Ectodermal cell (in vitro differentiated cells): Measurements from ENCODE around the gene FAM234A.
A peak's percentile ranks its signal among the peaks of the same experiment; 100 is the strongest.

Source experiments
- H3K27ac ChIP-seq: 2 replicates; pipeline ENCODE4 v1.7.0; 2013; ENCODE audit warnings: mild to moderate bottlenecking, low read depth, low read length; ENCODE audit not compliant: insufficient read depth, poor library complexity, severe bottlenecking
- H3K27me3 ChIP-seq: 2 replicates; pipeline ENCODE4 v1.7.0; 2013; ENCODE audit warnings: mild to moderate bottlenecking, low read length; ENCODE audit not compliant: insufficient read depth, control insufficient read depth, poor library complexity, severe bottlenecking
- H3K36me3 ChIP-seq: one replicate; pipeline ENCODE4 v1.7.0; 2013; ENCODE audit warnings: low read length; ENCODE audit not compliant: control insufficient read depth, insufficient read depth
- H3K4me1 ChIP-seq: one replicate; pipeline ENCODE4 v1.7.0; 2013; ENCODE audit warnings: low read length; ENCODE audit not compliant: control insufficient read depth, insufficient read depth
- H3K4me3 ChIP-seq: 2 replicates; pipeline ENCODE4 v1.7.0; 2013; ENCODE audit warnings: low read depth, low read length, control low read depth; ENCODE audit not compliant: insufficient read depth
- H3K9me3 ChIP-seq: 2 replicates; pipeline ENCODE4 v1.7.0; 2013; ENCODE audit warnings: mild to moderate bottlenecking, low read length, moderate library complexity; ENCODE audit not compliant: control insufficient read depth
- WGBS, 2 experiments: methylation state at CpG; one replicate each; pipeline ENCODE4 v1.1.7; 2013; ENCODE audit warnings: missing lambda C conversion rate in 2 of 2; 5-methylcytosine and 5-hydroxymethylcytosine counted together

FAM234A gene

DNA sequence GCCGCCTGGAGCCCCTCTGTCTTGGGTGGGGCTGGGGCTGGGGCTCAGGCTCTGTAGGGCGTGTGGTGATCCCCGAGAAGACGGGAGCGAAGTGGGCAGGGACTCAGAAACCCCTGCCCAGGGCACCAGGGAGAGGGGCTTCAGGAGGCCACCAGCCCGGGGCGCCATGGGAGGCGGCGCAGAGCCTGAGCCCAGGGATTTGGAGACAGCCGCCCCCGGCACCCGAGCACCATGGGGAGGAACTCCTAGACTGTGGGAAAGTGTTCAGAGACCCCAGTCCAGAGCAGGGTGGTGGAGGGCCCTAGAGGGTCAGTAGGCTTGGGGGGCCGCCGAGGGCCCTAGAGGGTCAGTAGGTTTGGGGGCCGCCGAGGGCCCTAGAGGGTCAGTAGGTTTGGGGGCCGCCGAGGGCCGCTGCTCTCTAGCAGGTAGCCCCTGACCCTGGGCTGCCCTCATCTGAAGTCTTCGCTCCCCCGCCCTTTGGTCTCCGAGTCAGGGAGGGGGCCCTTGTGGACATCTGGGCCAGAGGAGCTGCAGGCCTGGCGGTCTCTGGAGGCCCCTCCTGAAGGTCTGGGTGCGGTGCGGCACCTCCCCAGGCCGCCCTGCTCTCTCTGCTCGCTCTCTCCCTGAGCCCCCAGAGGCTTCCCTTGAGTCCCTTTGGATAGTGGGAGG, 46.5 kb downstream of the FAM234A start:
- WGBS, 2 experiments = 67 to 68% methylated on average over 27 of the region's 27 CpGs
- peaks cover 7% of the 10 kb centered on the region for H3K4me1 ChIP-seq
- no peaks in the 10 kb centered on the region for H3K36me3 ChIP-seq
- peaks cover 49% of the 10 kb centered on the region for H3K27me3 ChIP-seq
- H3K9me3 ChIP-seq = no peaks in the 10 kb centered on the region
- no peak overlapping the region for H3K27ac ChIP-seq
- peak overlapping the region; percentile 45 for H3K4me3 ChIP-seq

DNA sequence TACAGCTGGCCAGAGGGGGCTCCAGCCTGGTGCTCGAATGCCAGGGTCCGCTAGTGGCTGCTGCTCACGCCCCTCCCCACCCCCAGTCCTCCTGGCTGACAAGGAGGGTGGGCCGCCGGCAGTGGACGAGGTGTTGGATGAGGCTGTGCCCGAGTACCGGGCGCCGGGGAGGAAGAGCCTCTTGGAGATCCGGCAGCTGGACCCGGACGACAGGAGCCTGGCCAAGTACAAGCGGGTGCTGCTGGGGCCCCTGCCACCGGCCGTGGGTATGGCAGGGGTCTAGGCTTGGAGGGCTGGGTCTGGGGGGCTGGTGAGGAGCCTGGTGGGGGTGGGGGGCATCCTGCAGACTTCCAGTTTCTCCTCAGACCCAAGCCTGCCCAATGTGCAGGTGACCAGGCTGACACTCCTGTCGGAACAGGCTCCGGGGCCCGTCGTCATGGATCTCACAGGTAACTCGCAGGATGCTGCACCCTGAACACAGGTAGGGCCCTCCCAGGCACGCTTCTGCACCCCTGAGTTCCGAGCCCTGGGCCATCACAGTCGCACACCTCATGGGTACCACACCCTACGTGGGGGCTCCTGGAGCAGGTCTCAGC, 47.1 kb downstream of the FAM234A start:
- H3K4me1 ChIP-seq = peaks cover 7% of the 10 kb centered on the region
- peaks cover 42% of the 10 kb centered on the region for H3K27me3 ChIP-seq
- no peaks in the 10 kb centered on the region for H3K9me3 ChIP-seq
- no peak overlapping the region for H3K4me3 ChIP-seq
- WGBS, 2 experiments = 90% methylated on average over 25 of the region's 25 CpGs
- H3K36me3 ChIP-seq = peaks cover 5% of the 10 kb centered on the region
- no peak overlapping the region for H3K27ac ChIP-seq

DNA sequence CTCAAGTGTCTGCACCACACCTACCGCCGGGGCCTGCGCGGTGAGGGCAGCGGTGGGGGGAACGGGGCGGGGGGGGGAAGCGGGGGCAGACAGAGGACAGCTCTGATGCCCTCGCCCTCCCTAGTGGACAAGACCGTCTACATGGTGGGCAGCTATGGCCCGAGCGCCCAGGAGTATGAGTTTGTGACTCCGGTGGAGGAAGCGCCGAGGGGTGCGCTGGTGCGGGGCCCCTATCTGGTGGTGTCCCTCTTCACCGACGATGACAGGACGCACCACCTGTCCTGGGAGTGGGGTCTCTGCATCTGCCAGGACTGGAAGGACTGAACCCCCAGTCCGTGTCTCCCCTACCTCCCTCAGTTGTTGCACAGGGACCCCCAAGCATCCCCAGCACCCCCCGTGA, 47.9 kb downstream of the FAM234A start:
- WGBS, 2 experiments = 94% methylated on average over 22 of the region's 22 CpGs
- no peak overlapping the region for H3K27ac ChIP-seq
- H3K4me3 ChIP-seq = no peak overlapping the region
- peaks cover 7% of the 10 kb centered on the region for H3K4me1 ChIP-seq
- peaks cover 36% of the 10 kb centered on the region for H3K27me3 ChIP-seq
- H3K36me3 ChIP-seq = peaks cover 6% of the 10 kb centered on the region
- no peaks in the 10 kb centered on the region for H3K9me3 ChIP-seq

DNA sequence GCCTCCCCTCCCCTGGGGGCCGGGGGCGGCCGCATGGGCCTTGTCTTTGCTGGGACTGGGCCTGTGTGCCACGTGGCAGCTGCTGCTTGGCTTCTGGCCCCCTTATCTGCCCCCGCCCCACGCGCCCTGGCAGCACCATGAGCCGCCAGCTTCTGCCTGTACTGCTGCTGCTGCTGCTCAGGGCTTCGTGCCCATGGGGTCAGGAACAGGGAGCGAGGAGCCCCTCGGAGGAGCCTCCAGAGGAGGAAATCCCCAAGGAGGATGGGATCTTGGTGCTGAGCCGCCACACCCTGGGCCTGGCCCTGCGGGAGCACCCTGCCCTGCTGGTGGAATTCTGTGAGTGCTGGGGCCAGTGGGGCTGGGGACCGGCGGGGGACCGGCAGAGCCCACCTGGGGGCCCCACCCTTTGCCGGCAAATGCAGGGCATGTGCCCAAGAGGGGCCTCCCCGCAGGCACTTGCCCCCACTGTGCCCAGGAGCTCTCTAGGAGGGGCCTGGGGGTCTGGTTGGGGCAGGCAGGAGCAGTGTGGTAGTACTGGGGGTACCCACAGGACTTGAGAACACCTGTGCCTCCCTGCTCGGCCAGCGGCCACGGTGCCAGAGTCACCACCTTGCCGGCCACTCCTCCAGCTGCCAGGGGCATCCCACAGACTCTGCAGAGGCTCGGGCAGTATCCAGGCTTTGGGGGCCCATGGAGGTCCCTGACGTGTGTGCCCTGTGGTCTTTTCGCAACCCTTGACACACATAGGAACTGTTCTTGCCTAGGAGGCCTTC, 48.6 kb downstream of the FAM234A start, which contains the start of gene PDIA2:
Gene PDIA2 (plus strand): TSS at position 132 of the 773 bp plus-strand sequence. CDS start 6 bp downstream, at position 138.
- Histone ChIP-seq H3K27me3 (peaks cover 36% of the 10 kb centered on the region), H3K36me3 (peaks cover 6% of the 10 kb centered on the region), H3K27ac (no peak within 1 kb of the TSS), H3K4me1 (peaks cover 7% of the 10 kb centered on the region), H3K9me3 (no peaks in the 10 kb centered on the region), H3K4me3 (no peak within 1 kb of the TSS)
- WGBS, 2 experiments = 90% methylated on average over 25 of the region's 25 CpGs

DNA sequence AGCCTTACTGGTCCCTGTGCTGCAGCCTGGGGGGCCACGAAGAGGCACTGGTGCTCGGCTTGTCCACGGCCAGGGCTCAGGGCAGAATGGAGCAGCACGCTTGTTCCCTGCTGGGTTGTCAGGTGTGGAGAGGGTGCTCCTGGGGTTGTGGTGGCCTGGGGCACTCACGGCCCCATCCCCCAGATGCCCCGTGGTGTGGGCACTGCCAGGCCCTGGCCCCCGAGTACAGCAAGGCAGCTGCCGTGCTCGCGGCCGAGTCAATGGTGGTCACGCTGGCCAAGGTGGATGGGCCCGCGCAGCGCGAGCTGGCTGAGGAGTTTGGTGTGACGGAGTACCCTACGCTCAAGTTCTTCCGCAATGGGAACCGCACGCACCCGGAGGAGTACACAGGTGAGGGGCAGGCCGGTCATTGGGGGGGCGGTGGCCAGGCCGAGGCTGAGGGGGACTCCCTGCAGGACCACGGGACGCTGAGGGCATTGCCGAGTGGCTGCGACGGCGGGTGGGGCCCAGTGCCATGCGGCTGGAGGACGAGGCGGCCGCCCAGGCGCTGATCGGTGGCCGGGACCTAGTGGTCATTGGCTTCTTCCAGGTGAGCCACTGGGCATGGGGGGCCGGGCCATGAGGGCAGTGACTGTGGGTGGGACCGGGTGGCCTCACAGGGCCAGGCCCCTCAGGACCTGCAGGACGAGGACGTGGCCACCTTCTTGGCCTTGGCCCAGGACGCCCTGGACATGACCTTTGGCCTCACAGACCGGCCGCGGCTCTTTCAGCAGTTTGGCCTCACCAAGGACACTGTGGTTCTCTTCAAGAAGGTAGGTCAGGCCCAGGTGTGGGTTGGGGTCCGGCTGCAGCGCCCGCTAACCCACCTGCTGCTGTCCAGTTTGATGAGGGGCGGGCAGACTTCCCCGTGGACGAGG, 49.8 kb downstream of the FAM234A start:
- Histone ChIP-seq H3K4me1 (peaks cover 7% of the 10 kb centered on the region), H3K36me3 (peaks cover 16% of the 10 kb centered on the region), H3K9me3 (no peaks in the 10 kb centered on the region), H3K4me3 (no peak overlapping the region), H3K27ac (no peak overlapping the region), H3K27me3 (peaks cover 24% of the 10 kb centered on the region)
- 95% methylated on average over 52 of the region's 52 CpGs for WGBS, 2 experiments

DNA sequence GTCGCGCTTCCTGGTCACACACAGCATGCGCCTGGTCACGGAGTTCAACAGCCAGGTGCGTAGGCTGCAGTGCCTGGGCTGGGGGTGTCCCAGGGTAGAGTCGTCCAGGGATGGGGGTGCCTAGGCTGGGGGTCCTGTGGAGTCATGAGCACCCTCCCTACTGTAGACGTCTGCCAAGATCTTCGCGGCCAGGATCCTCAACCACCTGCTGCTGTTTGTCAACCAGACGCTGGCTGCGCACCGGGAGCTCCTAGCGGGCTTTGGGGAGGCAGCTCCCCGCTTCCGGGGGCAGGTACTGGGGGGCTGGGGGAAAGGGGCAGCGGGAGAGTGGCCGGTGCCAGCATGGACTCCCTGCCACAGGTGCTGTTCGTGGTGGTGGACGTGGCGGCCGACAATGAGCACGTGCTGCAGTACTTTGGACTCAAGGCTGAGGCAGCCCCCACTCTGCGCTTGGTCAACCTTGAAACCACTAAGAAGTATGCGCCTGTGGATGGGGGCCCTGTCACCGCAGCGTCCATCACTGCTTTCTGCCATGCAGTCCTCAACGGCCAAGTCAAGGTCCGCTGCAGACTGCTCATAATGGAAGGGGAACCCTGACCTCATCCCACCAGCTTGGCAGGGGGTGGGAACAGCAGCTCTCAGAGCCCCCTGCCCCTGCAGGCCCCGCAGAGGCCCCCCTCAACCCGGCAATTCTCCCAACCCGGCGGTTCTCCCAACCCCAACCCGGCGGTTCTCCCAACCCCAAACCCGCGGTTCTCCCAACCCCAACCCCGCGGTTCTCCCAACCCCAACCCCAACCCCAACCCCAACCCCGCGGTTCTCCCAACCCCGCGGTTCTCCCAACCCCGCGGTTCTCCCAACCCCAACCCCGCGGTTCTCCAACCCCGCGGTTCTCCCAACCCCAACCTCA, 50.8 kb downstream of the FAM234A start:
- Histone ChIP-seq H3K27ac (no peak overlapping the region), H3K9me3 (no peaks in the 10 kb centered on the region), H3K4me1 (peaks cover 7% of the 10 kb centered on the region), H3K4me3 (no peak overlapping the region), H3K27me3 (peaks cover 16% of the 10 kb centered on the region), H3K36me3 (peaks cover 21% of the 10 kb centered on the region)
- 94 to 95% methylated on average over 43 to 46 of the region's 48 CpGs for WGBS, 2 experiments

DNA sequence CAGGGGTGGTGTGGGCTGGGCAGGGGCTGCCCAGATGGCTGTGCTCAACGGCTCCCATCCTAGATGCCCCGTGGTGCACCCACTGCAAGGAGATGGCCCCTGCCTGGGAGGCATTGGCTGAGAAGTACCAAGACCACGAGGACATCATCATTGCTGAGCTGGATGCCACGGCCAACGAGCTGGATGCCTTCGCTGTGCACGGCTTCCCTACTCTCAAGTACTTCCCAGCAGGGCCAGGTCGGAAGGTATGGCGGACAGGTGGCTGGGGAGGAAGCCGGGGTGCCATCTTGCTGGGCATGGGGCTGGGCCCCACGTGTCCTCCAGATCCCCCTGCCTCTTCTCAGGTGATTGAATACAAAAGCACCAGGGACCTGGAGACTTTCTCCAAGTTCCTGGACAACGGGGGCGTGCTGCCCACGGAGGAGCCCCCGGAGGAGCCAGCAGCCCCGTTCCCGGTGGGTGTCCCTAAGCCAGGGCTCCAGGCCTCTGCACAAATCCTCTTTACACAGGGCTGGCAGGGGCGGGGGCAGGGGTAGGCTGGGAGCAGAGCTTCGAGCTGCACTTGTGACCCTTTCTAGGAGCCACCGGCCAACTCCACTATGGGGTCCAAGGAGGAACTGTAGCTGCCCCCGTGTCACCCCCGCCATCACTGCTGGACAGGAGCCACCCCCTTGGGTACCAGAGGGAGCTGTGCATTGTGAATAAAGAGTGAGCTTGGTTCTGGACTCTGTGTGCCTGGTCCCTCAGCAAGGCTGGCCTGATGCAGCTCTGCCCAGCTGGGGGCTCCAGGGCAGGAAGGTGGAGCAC, 52.1 kb downstream of the FAM234A start:
- Histone ChIP-seq H3K4me3 (no peak overlapping the region), H3K27ac (no peak overlapping the region), H3K4me1 (no peaks in the 10 kb centered on the region), H3K36me3 (peaks cover 21% of the 10 kb centered on the region), H3K9me3 (no peaks in the 10 kb centered on the region), H3K27me3 (peaks cover 4% of the 10 kb centered on the region)
- 92 to 93% methylated on average over 22 of the region's 22 CpGs for WGBS, 2 experiments

DNA sequence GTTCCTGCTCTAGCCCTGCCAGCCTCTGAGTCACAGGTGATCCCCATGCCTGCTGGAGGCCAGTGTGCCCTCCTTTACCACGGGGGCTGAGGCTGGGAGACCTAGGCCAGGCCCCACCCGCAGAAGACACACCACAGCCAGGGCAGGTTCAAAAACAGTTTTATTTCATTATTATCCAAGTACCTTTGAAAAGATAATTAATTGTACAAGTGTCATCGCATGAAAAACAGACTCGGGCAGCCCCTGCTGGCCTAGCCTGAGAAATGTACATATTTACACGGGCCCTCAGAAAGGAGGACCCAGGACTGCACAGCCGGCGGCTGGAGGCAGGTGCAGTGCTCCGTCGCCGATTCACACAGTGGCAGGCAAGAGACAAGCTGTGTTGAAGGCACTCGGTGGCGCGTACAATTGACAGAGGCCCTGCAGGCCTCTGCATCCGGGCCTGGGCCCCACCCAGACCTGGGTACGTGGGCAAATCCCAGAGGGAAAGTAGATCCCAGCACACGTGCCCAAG, 52.7 kb downstream of the FAM234A start:
- WGBS, 2 experiments = 91 to 93% methylated on average over 16 of the region's 16 CpGs

More for the DNA sequence above, 52.7 kb downstream of the FAM234A start:
- no peaks in the 10 kb centered on the region for H3K27me3 ChIP-seq
- H3K4me1 ChIP-seq = no peaks in the 10 kb centered on the region
- no peaks in the 10 kb centered on the region for H3K9me3 ChIP-seq
- H3K36me3 ChIP-seq = peaks cover 23% of the 10 kb centered on the region
- no peak overlapping the region for H3K27ac ChIP-seq
- no peak overlapping the region for H3K4me3 ChIP-seq
